Transverse colon (tissue), 3 donors: ENCODE results near the gene SNTG2.

Experiments
- CTCF ChIP-seq, 5 experiments: fragments of 200-600 bp in 3 of 5; fragments of 450-650 bp in 2 of 5; sonication (generic) in 3 of 5; IDR thresholded peaks; 1 replicate in 2 of 5; 2 replicates in 3 of 5; pipeline ENCODE4 v1.5.1; 2016 to 2017; ENCODE audit warnings: antibody characterized with exemption in 5 of 5, inconsistent platforms in 3 of 5, mild to moderate bottlenecking in 2 of 5, moderate library complexity in 1 of 5
- EP300 ChIP-seq: sonication (generic); formaldehyde crosslinking; IDR thresholded peaks from one replicate; pipeline ENCODE4 v1.6.1; 2017; ENCODE audit warnings: antibody characterized with exemption, low read depth

GRCh38 chr2:1378456-1379150 is 428.0 kb downstream of the SNTG2 start:
- TF ChIP-seq CTCF (IDR thresholded peaks at IDR 0.05) (no peak), EP300 (no peak)
